CD1c-positive myeloid dendritic cell (primary cell): ENCODE data around the gene NUDT2.

Source experiments
- DNase-seq: peaks from one replicate; pipeline ENCODE4 v3.0.0-alpha.2; 2016; ENCODE audit errors: extremely low spot score

Gene NUDT2

GRCh38 chr9:34384368-34385165 is 55.2 kb downstream of the NUDT2 start:
- peak; percentile 20 for DNase-seq

DNA sequence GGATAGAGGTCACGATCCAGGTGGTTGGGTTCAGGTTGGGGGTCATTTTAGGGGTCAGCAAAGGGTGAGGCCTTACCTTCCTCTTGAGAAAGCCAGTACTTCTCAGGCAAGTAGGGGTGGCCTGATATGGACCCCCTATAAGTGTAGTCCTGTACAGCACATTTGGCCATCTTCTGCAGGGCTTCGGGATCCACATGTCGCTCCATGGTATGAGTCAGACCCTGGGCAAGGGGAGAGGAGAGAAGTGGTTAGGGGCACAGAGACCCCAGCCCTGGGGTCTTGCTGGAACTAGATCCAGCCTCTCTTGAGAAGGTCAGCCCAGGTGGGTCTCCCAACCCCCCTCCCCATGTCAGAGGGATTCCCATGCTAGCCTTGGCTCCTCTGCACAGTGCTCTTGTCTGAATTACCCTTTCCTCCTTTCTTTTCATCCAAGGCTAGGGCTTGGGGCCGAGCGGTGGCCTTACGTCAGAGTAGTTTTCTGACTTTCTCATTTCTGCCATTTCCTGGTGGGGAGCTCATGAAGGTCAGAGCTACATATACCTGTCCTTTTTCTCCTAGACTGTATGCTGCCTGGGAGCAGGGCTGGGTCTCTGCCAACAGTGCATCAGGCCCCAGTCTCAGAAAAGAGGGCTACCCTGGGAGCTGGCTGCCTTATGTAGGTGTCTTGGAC is 56.3 kb downstream of the NUDT2 start:
- DNase-seq, result no peak

DNA sequence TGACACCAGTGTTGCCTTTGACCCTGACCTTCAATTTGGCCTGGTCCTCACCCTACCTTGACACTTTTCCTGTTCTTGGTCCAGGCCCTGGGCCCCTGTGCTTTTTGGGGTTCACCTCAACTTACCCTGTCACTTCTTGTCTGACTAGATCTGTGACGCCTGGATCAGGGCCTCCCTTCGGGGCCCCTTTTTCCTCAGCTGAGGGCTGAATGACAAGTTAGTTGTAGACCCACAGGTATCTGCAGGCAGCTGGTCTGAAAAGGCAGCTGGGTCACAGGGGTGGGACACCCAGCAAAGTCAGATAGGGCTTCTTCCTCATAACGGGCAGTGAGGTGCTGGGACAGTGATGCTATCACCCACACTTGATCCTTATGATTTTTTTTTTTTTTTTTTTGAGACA is 57.3 kb downstream of the NUDT2 start:
- DNase-seq, result no peak

DNA sequence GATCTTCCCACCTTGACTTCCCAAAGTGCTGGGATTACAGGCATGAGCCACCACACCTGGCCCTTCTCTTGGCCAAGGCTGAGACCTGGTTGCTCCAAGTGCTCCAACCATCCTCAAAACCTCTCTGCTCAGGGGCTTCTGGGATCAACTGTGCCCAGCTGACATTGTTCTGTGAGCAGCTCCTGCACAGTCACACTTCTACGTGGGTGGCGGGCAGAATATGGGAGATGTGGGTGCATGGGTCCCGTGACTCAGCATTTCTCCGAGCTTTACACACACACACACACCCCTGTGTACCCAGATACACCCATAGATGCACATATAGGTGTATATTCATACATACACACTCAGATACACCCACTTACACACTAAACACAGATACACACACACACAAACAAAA is 57.9 kb downstream of the NUDT2 start:
- DNase-seq, result no peak

DNA sequence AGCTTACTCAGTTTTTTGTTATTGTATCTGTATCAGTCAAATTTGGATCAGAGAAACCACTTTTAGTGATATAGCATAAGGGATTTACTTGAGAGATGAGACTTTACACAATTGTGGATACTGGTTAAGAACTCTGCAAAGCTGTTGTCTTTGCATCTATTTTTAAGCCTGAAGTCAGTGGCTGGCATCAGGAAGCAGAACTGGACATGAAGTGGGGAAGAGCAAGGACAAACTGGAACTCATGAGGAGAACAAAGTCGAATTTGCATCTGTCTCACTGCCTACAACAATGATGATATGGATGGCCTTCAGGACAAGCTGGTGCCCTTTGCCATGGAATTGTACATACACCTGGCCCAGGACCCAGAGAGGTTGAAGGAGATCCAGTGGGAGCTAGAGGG is 63.1 kb downstream of the NUDT2 start:
- no peak for DNase-seq
